Myocyte (in vitro differentiated cells): ENCODE measurements around the gene TNFSF9. TPM values are rescaled to one million over a fixed set of nuclear protein-coding genes. Genes with fewer than 3 reads are reported as not detected.
A peak's percentile ranks its signal among the peaks of the same experiment; 100 is the strongest.

ENCODE experiments used
- DNase-seq: peaks from one replicate; pipeline ENCODE4 v3.0.0-alpha.2; 2012; ENCODE audit warnings: low read depth
- polyA plus RNA-seq: library from polyadenylated mRNA; unstranded; fragments of >200 nt; gene quantifications from one replicate; pipeline ENCODE4 v1.2.1, GENCODE V29; 2012; ENCODE audit warnings: missing spikeins
- total RNA-seq: library from RNA; depleted of rRNA; stranded (reverse); fragments of >200 nt; gene quantifications from 2 replicates; pipeline ENCODE4 v1.2.3, GENCODE V29; 2014

TNFSF9 gene
- total RNA-seq = 1.7 and 7.2 TPM in 2 replicates
- 5.5 TPM for polyA plus RNA-seq

- DNase-seq = peak; percentile 89
These were observed at the start of gene TNFSF9 for GRCh38 chr19:6530386-6531162. TSS of gene TNFSF9 (plus strand) at chr19:6531026. CDS start at chr19:6531037, 11 bp downstream.

DNA sequence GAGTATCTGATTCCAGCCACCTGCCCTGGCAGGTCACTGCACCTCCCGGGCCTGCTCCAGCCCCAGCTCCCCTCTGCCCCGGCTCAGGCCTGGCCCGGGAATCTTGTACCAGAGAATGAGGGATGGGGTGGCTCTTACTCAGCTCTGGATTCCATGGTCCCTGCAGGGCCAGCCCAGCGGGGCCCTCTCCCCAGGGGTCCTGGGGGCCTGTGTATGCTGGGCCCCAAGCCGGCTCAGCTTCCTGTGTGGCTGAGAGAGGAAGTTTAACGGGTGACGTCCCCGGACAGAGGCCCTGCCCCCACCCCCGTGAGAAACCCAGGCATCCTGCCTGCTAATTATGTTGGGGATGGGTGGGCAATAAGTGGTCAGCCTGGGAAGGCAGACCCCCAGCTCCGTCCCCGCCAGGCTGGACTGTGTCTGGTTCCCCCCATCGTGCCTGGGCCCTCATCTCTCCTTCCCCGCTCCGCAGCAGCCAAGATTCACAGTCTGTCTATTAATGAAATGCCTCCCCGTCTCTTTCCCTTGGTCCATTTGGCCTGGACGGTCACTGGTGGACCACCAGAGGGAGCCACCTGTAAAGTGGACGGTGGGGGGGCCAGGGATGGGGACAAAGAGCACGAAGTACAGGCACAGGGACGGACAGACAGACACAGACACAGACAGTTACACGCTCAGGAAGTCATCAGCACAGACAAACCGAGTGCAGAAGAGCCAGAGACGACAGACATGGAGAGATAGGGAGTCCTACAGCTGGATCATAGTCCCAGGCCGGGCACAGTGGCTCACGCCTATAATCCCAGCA, 49.1 kb upstream of the TNFSF9 start, which contains the start of gene DENND1C:
Gene DENND1C (minus strand): TSS at position 247 of the 802 bp plus-strand sequence. CDS start 92 bp downstream, at position 155.
- DNase-seq = no peak

- DNase-seq = no peak
These were observed 48.5 kb upstream of the TNFSF9 start for GRCh38 chr19:6482343-6482686.

- no peak for DNase-seq
These were observed 47.6 kb upstream of the TNFSF9 start for GRCh38 chr19:6483235-6483634.

DNA sequence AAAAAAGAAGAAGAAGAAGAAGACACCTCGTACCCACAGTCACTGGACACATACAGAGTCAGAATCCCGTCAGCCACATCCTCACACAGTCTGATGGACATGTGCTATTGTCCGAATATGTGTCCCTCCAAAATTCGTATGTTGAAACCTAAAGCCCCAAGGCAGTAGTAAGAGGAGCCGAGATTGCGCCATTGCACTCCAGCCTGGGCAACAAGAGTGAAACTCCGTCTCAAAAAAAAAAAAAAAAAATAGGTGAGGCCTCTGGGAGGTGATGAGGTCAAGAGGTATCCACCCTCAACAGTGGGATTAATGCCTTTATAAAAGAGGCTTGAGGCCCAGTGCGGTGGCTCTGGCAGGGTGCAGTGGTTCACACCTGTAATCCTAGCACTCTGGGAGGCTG, 46.6 kb upstream of the TNFSF9 start:
- no peak for DNase-seq

DNA sequence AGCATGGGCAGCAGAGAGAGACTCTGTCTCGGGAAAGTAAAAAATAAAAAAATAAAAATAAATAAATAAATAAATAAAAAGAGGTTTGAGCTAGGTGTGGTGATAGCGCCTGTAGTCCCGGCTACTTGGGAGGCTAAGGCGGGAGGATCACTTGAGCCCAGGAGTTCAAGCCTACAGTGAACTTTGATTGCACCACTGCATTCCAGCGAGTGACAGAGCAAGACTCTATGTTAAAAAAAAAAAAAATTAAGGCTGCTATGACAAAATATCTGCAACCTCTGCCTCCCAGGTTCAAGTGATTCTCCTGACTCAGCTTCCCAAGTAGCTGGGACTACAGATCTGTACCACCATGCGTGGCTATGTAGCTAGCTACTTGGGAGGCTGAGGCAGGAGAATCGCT, 46.0 kb upstream of the TNFSF9 start:
- no peak for DNase-seq

DNA sequence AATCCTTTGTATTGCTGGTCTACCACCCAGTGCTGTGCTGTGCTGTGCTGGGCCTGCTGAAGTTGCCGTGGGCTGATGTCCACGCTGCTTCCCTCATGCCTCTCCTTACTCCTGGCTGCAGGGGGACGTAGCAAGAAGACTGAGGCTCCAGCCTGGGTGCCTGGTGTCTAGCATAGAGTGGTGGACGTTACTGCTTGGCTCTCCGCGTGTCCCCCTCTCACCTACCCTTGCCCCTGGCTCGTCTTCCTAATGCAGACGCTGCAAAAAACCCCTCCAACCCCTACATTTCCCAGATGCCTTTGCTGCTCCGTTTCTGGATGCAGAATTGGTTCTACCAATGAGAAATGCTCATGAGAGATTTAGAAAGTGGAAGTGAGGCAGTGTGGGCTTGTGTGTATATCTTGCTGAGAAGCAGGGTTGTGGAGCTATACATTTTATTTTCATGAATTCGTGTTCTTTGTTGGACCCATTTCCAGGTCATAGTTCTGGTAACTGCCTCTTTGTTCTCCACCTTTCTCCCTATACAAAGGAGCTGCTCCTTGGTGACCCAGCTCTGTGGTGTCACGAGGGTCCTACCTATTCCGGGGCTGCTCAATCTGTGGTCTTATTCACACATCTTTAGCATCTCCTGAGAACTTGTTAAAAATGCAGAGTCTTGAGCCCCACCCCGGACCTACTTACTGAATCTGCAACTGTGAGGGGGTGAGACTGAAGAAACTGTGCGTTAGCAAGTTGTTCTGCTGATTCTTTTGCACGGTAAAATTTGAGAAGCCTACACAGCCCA, 41.4 kb upstream of the TNFSF9 start:
- no peak for DNase-seq

GRCh38 chr19:6490134-6490533, 40.7 kb upstream of the TNFSF9 start:
- DNase-seq = no peak

GRCh38 chr19:6491802-6492592, 38.8 kb upstream of the TNFSF9 start:
- no peak for DNase-seq

- DNase-seq = no peak
These were observed 36.3 kb upstream of the TNFSF9 start for GRCh38 chr19:6494438-6495036.

DNA sequence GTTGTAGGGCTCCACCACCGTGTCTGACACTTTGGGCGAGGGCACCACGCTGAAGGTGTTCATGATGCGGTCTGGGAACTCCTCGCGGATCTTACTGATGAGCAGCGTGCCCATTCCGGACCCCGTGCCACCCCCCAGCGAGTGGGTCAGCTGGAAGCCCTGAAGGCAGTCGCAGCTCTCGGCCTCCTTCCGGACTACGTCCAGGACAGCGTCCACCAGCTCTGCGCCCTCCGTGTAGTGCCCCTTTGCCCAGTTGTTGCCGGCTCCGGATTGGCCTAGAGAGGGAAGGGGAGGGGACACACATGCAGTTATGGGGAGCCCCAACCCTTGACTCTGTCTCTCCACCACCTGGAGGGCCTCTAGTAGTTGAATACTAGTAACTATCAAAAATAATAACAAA, 34.9 kb upstream of the TNFSF9 start:
- no peak for DNase-seq

- no peak for DNase-seq
These were observed 32.4 kb upstream of the TNFSF9 start for GRCh38 chr19:6498294-6499036.

DNA sequence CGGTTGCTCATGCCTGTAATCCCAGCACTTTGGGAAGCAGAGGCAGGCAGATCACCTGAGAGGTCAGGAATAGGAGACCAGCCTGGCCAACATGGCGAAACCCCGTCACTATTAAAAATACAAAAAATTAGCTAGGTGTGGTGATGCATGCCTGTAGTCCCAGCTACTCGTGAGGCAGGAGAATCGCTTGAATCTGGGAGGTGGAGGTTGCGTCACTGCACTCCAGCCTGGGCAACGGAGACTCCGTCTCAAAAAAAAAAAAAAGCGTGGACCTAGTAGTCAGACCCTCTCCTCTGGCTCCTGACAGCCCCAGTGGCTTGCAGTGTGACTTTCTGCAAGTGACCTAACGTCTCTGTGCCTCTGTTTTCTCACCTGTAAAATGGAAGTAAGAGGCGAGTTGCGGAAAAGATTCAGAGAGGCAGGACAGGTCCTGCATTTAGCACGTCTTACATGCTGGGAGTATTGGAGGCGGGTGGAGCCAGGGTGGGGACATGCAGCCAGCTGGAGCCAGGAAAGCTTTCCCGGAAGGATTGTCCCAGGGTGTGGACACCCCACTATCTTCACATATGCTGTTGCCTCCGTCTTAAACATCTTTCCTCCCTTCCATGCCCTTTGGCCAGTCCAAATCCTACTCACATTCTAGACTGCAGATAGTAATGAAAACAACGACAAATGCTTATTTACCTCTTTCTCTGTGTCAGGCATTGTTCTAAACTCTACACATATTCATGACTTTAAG, 31.6 kb upstream of the TNFSF9 start:
- no peak for DNase-seq

DNA sequence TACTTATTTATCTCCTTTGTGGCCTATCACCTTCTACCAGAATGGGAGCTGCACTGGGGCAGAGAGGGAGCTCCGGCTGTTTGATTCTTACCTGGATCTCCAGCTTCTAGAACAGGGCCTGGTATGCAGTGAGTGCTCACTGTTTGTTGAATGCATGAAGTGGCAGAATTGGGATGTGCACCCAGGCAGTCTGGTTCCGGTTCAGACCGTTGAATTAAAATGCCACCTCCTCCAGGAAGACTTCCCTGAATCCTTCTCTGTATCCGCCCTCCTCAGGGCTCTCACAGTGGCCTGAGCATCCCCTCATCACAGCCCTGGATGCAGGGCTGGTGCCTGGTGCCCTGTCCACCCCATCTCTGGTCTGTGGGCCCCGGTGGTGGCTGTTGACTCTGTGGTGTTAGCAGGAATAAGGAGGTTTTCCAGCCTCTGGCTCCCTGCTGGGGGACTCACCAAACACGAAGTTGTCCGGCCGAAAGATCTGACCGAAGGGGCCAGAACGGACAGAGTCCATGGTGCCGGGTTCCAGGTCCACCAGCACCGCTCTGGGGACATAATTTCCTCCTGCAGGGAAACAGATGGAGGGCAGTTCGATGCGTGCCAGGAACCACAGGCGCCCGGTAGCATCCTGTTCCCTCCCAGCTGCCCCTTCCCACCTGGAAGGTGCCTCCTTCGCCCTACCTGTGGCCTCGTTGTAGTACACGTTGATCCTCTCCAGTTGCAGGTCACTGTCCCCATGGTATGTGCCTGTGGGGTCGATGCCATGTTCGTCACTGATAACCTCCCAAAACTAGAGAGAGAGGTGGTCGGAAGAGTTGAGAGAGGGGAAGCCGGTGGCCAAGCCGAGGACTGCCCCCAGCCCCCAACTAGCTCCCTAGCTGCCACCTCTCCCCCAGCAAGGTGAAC, 29.7 kb upstream of the TNFSF9 start:
- DNase-seq = no peak

DNA sequence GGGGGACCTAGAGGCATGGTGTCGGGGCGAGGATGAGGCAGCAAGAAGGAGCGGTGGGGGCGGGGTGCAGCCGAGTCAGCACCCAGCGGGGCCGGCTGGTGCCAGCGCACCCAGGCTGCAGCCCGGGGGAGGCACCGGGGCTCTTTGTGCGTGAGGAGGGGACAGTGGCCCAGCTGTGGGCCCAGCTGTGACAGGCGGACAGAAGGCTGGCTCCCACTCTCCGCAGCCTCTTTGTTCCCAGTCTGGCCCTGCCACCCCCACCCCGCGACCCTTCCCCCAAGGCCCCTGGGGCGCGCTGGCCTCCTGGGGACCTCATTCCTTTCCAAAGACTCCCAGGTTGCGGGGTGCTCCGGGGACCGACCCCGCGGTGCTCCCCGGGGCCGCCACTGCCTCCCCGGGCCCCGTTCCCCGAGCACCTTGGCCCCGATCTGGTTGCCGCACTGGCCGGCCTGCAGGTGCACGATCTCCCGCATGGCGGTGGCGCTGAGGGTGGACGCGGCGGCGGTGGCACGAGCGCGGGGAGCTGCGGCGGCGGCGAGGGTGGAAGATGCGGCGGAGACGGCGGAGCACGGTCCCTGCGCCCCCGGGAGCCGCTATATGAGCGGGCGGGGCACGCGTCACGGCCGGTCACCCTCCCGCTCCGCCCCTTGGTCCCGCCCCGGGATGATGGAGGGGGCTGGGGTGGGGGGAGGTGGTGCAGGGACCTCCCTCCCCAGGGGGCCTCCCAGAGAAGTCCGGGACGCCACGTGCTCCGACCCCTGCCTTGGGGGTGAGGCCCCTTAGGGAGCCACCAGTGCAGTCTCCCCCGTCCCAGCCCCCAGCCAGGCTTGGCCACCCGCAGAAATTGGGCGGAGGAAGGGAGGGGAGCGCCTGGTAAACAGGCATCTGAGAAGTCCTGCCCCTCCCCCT, 28.8 kb upstream of the TNFSF9 start, which contains the start of gene TUBB4A:
Gene TUBB4A (minus strand): TSS at position 570 of the 909 bp plus-strand sequence. CDS start 97 bp downstream, at position 473.
- no peak for DNase-seq

DNA sequence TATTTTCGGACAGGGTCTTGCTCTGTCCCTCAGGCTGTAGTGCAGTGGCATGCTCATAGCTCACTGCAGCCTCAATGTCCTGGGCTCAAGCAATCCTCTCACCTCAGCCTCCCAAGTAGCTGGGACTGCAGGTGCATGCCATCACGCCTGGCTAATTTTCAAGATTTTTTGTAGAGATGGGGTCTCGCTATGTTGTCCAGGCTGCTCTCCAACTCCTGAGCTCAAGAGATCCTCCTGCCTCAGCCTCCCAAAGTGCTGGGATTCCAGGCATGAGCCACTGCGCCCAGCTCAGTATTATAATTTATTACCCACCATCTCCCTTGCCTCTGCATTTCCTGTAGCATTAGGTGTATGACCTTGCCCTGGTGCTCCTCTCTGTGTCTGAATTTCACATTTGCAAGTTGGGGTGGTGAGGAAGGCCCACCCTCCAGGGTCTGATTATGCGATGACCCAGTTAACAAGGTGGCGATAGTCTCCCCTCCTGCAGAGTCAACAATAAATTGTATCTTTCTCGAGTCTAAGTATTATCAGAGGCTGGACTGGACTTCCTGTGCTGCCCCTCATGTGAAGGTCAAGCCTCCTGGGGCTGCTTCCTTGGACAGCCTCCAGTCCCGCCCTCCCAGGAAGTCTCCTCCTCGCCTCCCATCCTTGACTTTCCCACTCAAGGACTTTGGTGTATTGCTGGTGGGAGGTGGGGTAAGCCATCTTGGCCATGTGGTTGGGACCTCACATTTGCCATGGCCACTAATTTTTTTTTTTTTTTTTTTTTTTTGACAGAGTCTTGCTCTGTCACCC, 27.2 kb upstream of the TNFSF9 start:
- no peak for DNase-seq
